Activated CD4-positive, alpha-beta T cell treated with anti-CD3 and anti-CD28 coated beads, Interleukin-2, Interleukin-6, amounts not matched to agents 100 ng/mL and 50 ng/mL, durations not matched to agents 16 hours and 8 hours (primary cell): ENCODE measurements around the gene STK25.

Experiments used
- DNase-seq: peaks from one replicate; pipeline ENCODE4 v3.0.0-alpha.2; 2020

STK25 gene

DNA sequence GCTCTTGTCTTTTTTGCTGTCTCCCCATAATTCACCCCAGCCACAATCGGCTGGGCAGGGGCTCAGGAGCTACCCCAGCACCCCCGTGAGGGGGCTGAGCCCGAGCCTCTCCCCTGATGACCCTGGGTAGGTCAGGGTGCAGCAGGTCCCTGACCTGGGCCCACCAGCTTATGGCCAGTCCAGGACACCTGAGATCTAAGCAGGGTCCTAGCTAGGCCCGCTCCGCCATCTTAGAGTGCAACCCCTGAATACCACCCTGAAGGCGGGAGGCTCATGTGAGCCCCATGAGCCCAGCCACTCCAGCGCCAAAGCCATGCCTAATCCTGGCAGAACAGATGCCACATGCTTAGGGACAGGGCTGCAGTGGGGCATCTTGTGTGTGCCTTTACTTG is 16.2 kb downstream of the STK25 start:
- no peak for DNase-seq

DNA sequence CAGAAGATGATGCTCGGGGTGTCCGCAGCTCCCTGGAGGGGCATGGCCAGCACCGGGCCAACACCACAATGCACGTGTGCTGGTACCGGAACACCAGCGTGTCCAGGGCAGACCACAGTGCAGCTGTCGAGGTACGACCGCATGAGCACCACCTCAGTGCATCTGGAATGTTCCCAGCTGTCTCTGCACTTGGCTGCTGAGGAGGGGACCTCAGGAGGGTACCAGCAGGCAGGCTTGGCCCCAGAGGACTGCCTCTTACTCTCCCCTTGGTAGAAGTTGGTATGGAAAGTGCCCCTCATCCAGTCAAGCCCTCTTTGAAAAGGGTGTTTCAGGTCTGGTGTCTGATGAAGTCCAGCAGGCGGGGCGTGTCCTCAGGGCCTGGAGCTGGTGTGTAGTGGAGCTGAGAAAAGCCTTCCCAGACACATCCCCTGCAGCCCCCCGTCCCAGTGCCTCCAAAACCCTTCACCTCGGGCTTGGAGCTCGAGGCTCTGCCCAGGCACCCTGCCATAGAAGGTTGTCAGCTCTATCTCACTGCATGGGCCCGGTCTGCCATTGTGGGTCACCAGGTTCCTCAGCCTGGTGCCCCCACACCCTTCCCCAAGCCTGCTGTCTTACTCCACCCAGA is 16.7 kb downstream of the STK25 start:
- no peak for DNase-seq

DNA sequence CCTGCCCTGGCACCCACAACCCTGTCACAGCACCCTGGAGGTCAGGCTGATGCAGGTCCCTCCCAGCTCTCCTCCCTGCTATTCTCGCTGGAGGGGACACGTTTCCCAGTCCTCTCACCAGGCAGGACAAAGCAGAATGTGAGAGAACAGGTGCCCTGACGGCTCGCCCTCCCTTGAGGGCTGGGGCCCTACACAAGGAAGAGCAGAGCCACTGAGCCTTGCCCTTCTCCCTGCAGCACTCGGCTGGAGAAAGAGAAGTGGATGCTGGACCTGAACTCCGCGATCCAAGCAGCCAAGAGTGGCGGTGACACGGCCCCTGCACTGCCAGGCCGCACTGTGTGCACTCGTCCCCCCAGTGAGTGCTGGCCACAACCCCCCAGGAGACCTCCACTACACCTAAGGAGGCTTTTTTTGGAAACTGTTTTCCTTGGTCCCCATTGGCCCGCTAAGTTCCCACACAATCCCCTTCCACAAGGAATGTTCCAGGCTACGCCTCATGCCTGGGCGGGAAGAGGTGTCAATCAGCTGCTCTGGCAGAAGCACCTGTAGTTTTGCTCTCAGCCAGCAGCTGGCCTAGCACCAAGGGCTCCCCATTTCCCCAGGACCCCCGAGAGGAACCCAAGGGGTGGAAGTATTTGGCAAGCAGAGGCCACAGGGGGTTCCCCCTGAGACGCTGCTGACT is 17.4 kb downstream of the STK25 start:
- DNase-seq, result no peak

DNA sequence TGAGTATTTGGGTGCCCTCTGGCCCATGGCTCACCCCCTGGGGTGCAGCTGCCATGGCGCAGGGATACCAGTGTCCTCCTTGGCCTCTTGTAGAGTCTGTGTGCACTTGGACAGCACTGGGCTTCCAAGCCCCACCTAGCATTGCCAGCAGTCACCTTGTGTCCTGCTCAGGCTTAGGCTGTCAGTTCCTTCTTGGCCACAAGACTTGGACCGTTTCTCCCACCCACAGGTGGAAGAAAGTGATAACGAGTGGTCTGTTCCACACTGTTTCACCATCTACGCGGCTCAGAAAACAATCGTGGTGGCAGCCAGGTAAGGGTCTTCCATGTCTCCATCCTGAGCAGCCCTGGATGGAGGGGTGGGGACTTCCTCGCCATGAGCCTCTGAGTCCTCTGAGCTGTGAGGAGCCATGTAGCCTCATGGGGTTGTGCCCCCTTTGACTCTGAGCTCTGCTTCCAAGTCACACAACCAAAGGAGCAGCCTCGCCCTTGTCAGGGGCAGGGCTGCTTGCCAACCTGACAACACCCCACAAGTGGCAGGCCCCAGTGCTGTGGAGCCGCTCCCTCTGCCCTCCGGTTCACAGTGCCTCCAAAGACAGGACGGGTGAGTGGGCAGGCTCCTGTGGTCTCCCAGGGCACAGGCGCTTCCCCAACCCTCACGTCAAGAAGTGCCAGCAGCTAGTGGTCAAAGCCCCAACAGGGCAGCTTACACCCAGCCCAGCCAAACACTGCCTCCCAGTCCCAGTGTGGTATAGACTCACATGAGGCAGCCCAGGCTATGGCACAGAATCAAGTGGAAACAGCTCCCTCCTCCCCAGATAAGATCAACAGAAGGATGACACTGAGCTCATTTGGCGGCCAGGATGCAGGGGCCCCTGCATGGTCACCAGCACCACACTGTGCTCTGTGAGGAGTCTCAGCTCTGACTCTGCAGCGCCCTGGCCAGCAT is 18.4 kb downstream of the STK25 start:
- DNase-seq, result no peak

DNA sequence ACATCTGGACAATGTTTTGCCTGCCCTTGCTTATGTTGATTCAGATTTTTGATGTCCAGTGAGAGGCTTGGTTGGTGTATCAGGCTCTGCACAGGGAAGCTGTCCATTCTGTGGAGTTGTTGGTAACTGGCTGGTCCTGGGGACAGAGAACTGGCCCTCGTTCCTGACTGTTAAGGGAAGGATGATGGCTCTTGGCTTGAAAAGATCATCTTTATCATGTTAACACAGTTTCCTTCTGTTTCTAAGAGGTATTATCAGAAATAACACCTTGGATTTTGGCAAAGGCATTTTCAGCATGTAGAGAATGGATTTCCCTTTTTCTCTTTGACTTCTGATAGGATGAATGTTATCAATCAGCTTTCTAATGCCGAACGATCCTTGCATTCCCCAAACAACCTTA is 19.3 kb downstream of the STK25 start:
- no peak for DNase-seq

DNA sequence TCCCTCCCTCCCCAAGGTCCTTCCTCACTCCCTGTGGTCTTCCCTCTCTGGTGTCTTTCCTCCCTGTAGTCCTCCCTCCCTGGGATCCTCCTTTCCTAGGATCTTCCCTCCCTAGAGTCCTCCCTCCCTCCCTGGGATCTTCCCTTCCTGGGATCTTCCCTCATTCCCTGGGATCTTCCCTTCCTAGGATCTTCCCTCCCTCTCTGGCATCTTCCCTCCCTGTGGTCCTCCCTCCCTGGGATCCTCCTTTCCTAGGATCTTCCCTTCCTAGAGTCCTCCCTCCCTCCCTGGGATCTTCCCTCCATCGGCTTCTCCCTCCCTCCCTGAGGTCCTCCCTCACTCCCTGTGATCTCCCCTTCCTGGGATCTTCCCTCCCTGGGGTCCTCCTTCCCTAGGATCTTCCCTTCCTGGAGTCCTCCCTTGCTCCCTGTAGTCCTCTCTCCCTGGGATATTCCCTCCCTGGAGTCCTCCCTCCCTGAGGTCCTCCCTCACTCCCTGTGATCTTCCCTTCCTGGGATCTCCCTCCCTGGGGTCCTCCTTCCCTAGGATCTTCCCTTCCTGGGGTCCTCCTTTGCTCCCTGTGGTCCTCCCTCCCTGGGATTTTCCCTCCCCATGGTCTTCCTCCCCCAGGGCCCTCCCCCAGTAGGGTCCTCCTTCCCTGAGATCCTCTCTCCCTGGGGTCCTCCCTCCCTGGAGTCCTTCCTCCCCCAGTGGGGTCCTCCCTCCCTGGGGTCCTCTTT is 23.0 kb downstream of the STK25 start:
- no peak for DNase-seq

DNA sequence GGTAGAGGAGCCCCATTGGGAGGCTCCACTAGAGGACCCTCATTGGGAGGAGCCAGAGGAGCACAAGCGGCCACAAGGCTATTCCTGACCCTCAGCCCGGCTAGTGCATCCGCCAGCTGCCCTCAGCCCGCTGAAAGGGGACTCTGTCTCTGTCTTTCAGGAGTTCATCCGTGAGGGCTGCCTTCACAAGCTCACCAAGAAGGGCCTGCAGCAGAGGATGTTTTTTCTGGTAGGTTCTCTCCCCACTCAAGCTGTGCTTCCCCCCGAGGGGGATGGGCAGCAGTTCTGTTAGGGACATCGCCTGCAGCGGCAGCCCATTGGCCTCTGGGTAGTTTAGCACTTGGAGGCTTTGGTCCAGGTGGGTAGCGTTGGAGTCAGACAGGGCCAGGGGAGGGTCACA is 25.1 kb downstream of the STK25 start:
- DNase-seq, result no peak

DNA sequence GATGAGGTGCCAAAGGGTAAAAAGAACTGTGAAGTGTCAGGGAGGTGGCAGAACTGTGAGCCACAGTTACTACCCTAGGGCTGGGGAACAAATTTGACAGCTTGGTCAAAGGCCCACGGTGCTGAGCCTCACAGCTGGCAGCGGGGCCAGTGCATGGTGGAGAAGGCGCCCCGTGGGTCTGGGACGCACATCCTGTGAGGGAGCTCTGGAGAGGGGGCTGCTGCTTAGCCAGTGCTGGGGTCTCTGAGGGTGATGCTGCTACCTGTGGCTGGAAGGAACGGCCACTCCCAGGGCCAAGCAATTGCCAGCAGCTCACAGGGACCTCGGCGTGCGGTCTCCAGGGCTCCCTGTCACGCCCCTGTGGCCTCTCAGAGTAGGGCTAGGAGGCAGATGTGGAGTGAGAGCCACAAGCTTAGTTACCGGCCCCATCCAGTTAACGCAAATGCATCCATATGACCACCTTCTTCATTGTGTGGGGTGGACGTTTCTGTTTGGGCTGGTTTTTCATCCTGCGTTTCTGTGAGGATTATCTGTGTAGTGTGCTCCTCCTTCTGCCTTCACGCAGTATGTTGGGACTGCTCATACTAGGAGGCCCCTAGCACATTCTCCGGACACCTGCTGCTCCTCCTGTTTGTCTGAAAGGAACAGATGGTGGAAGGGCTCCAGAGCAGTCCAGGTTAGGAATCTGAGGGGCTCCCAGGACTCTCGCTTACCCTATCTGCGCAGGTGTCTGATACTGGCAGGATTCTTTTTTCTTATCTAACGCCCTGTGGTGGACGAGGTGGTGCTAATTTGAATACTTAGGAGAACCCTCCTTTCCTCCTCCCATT is 26.0 kb downstream of the STK25 start:
- no peak for DNase-seq

DNA sequence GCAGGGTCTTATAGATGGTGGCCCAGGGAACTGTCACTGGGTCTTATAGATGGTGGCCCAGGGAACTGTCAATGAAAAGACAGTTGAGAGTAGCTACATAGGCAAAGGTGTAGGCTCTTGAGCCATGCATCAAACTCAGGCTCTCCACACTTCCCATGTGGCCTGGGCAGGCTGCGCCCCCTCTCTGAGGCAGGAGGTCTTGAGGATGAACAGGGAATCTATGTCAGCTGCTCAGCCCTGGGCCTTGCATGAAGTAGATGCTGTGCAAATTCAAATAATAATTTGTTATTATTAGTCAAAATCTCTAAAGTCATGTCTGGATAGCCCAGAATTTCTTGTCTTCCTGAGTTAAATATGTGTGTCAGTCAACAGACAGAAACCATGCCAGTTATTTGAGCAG is 26.7 kb downstream of the STK25 start:
- DNase-seq, result no peak

DNA sequence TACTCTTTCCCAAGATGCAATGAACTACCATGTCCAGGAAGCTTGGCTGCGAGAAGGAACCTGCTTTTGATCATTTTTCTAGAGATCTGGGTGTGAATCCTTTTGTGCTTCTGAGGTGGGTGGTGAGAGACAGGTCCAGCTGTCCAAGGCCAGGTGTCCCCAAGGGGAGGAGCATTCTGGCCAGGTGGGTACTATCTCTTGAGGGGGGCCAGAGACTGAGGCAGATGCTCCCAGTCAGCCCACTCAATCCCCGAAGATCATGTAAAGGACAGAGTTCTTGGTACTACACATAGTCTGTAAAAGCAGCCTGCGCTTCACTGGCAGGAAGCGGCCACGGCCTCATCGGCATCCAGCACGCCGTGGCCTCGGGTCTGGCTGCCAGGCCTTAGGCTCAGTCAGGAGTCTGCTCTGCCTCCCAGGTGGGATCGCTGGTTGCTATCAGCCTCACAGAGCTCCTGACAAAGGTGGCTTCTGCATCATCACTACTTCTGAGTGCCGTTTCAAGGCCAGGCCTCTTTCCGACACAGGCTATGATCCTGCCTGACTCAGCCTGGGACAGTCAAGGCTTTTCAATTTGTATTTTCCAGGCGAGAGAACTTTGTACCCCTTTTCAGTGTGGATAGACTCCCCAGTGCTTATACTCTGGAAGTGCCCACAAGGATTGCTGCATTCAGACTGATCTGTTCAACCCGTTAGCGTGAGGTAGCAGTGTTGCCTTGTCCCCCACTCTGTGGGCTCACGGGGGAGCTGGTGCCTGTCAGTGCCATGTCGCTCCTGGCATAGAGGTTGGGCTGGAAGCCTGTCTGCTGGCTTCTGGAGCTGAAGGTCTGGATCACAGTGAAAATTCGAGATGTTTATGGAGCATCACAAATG is 29.1 kb downstream of the STK25 start:
- DNase-seq, result no peak

DNA sequence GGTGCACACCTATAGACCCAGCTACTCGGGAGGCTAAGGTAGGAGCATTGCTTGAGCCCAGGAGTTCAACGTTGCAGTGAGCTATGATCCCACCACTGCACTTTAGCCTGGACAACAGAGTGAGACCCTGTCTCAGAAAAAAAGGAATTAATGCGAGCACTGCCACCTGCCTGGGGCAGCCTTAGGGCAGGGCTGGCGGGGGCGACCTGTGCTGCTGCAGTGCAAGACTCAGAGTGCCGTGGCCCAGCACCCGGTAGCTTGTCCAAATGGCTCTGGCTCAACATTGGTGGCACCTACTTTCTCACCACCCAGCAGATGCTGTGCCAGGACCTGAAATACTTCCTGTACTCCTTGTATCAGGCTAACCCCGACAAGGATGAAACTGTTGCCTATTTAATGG is 30.2 kb downstream of the STK25 start:
- no peak for DNase-seq

DNA sequence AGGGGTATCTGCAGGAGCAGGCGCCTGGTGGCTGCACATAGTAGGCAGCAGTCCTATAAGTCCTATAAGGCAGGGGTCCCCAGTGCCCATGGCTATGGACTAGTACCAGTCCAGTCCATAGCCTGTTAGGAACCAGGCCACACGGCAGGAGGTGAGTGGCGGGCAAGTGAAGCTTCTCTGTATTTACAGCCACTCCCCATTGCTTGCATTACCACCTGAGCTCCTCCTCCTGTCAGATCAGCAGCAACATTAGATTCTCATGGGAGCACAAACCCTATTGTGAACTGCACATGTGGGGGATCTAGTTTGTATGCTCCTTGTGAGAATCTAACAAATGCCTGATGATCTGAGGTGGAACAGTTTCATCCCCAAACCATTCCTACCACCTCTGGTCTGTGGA is 33.1 kb downstream of the STK25 start:
- no peak for DNase-seq

DNA sequence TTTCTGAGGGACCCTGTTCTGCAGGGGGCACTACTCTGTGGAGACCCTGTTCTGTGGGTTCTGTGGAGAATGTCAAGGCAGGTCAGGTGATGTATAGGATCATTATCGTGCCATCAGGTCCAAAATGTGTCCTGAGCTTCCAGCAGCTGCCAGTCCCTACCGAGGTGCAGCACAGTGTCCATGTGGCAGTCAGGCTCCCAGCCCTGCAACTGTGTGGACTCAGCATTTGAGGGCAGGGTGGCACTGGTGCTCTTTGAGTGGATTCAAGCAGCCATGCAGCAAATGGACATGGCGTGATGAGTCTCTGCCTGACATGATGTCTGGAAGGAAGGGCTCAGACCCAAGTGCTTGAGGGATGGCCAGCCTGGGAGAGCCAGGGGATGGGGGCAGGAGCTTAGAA is 35.0 kb downstream of the STK25 start:
- DNase-seq, result no peak

DNA sequence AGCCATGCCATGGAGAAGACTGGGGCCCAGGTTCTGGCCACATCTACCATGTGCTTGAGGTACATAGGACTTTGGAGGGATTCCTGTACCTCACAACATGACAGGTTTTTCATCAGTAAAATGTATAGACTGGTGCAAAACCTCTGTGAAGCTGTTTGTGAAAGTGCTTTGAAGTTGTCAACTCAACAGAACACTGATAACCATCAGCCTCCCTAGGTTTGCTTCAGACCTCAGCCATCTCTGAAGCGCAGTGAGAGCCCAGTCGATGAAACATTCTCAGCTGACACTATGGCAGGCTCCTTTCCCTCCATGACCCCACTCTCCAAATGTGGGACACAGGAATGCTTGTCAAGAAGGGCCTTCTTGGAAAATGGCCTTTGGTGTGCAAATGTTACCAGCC is 38.6 kb downstream of the STK25 start:
- DNase-seq, result no peak

DNA sequence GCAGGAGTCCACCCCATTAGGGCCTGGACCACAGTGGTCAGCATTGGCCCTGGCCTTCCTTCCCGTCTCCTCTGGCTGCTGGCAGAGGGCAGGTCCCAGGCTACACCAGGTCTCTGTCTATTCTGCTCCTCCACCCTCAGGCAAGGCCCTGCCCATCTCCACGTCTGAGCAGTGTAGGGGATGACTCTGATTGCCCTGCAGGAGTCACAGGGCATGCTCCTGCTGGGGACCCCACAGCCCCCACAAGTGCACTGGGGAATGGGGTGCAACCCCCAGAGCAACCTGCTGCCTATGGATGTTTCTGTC is 40.0 kb downstream of the STK25 start:
- no peak for DNase-seq

DNA sequence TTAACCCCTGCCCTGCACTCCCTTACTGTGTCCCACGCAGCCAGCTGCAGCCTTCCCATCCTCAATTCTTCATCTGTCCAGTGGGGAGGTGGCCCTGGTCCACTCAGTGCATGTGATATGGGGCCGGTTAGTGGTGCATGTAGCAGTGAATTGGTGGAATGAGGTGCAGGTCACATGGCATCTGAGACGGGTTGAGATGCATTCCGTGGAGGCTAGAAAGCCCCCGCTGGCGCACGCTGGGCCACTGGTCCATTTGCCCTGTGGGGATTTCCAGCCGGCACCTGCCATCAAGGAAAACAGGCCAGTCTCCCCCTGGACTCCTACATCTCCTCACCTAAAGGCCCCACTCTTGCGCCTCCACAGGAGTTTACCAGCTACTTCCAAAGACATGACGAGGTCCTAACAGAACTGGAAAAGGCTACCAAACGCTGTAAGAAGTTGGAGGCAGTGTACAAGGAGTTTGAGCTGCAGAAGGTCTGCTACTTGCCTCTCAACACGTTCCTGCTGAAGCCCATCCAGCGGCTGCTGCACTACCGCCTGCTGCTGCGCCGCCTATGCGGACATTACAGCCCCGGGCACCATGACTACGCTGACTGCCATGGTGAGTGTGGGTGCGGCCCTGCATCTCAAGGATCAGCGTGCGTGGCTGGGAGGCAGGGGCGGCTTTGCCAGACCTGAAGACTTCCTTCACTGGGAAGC is 40.5 kb downstream of the STK25 start:
- DNase-seq, result no peak

DNA sequence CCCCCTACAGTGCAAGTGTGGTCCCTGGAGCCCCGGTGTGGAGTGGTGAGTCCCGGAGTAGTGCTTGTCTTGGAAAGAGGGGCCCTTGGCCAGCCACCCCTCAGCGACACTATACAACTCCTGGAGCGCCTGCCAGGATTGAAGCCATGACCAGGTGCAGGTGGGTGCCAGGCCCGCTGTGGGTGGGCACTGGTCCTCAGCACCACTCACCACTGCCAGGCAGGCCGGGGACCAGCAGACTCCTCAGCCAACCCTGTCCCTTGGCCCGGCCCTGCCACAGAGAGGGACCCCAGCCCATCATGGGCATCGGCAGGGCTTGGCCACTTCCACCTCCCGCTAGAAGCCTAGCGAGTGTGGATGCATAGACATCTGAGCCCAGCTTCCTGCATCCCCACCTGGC is 42.2 kb downstream of the STK25 start:
- no peak for DNase-seq

DNA sequence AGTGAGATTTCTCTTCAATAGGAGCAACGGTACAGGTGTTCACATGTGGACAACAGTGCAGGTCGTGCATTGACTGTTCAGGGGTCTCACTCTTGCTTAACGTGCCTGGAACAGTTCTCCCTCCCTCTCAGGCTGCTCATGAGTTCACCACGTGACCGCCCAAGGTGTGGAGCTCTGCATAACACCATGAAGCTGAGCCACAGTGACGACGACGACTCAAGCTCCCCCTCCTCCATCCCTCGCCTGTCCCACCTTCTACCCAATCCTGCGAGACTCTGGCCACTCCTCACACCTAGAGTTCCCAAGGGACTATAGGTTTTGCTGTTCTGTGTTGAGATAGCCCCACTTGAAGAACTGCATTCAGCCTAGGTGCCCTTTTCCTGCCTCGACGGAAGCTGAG is 42.8 kb downstream of the STK25 start:
- DNase-seq, result no peak

DNA sequence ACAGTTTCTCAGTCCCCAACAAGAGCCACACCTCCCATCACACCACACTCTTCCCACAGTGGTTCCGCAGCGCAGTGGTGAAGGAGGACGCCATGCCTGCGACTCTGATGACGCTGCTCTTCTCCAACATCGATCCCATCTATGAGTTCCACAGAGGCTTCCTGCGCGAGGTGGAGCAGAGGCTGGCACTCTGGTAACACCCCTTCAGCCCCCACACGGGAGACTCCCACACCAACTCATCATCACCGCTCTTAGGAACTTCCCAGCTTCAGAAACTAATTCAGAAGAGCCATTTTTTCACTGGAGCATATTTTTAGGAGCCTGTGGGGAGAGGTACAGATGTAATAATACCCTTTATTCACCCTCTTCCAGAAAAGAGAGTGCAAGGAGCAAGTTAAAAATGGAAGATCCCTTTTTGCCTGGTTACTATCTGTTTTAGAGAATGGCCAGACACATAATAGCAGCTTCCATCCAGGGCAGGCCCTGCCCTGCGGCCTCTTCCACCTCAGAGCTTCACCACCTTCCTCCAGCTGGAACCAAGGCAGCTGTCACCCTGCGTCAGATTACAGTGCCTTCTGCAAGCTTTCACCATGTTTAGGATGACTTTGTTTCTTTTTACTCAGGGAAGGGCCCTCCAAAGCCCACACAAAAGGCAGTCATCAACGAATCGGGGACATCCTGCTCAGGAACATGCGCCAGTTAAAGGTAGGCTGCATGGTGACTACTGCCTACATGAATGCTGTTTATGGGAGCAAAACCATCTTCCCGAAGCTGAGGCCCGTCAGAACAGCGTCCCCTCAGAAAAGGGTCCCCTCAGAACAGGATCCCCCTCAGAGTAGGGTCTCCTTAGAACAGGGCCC is 44.9 kb downstream of the STK25 start:
- DNase-seq, result no peak
